Naive thymus-derived CD8-positive, alpha-beta T cell (primary cell): ENCODE results near the gene HBD. TPM values are rescaled to one million over a fixed set of nuclear protein-coding genes. Genes with fewer than 3 reads are reported as not detected.

ENCODE experiments used
- ATAC-seq, 2 donors: fragments of 150-1000 bp; cut with Tn5 transposase in 1 of 2; sonication (Bioruptor Pico), chemical (Tn5 transposase) in 1 of 2; 1 replicate in 1 of 2; 2 replicates in 1 of 2; pipeline ENCODE4 v1.10.0; 2021; ENCODE audit warnings: mild to moderate bottlenecking in 2 of 2, moderate library complexity in 2 of 2
- POLR2A ChIA-PET: fragments of 350-600 bp; sonication (Branson Sonifier 250); formaldehyde crosslinking; loops from one replicate; lab custom pipeline; 2021; ENCODE audit warnings: antibody characterized with exemption; lab: Charles Lee
- DNase-seq, 10 donors: peaks; one replicate each; pipeline versions ENCODE4 v3.0.0 to v3.0.0-alpha.2; 2020 to 2022
- H3K27ac Mint-ChIP-seq, 10 donors: one replicate each; pipeline ENCODE4 v1.8.0; 2020 to 2022; ENCODE audit warnings: mild to moderate bottlenecking in 10 of 10, mixed read lengths in 10 of 10, moderate library complexity in 4 of 10, inconsistent platforms in 1 of 10
- H3K27me3 Mint-ChIP-seq, 5 donors: one replicate each; pipeline ENCODE4 v1.8.0; 2021 to 2022; ENCODE audit warnings: mixed read lengths in 5 of 5
- H3K36me3 Mint-ChIP-seq, 3 donors: one replicate each; pipeline ENCODE4 v1.8.0; 2020 to 2022; ENCODE audit warnings: mixed read lengths in 3 of 3, mild to moderate bottlenecking in 2 of 3, inconsistent platforms in 1 of 3
- H3K4me1 Mint-ChIP-seq, 4 donors: one replicate each; pipeline ENCODE4 v1.8.0; 2021 to 2022; ENCODE audit warnings: mixed read lengths in 4 of 4
- H3K4me3 Mint-ChIP-seq, 10 donors: one replicate each; pipeline ENCODE4 v1.8.0; 2020 to 2022; ENCODE audit warnings: mild to moderate bottlenecking in 10 of 10, mixed read lengths in 10 of 10, moderate library complexity in 6 of 10, inconsistent platforms in 1 of 10
- H3K9me3 Mint-ChIP-seq, 9 donors: one replicate each; pipeline ENCODE4 v1.8.0; 2020 to 2022; ENCODE audit warnings: mixed read lengths in 9 of 9, mild to moderate bottlenecking in 3 of 9, inconsistent platforms in 1 of 9, moderate library complexity in 1 of 9
- polyA plus RNA-seq, 3 donors: library from polyadenylated mRNA; unstranded; fragments of 300-500 nt; fragmentation: Illumina TruSeq; gene quantifications; one replicate each; pipeline ENCODE4 v1.2.3, GENCODE V29; 2021
- total RNA-seq, 8 experiments: library from RNA in 2 of 8; stranded (reverse) in 2 of 8; gene quantifications; one replicate each; pipeline ENCODE4 v1.2.3 and lab custom pipeline; 2021 to 2026

Gene HBD
- total and polyA plus RNA-seq, 5 experiments from 2014 or later: not detected

DNA sequence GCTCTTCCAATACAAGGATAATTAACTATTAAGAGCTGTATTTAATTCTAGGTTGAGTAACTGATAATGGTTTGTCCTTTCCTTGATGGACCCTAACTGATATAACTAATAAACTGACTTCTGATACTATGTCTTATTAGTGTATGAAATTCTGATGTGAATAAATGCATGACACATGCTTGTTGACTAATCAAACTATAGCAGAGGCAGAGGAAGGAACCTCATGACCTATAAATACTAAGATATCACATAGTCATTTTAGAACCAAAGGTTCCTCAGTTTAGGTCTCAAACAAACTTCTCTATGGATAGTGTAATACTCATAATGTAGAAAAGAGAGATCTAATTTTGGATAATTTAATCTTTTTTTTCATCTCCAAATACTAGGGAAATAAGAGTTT, 4.8 kb upstream of the HBD start:
- no peaks in the 10 kb centered on the region for H3K9me3 Mint-ChIP-seq
- POLR2A ChIA-PET: no interaction called here

GRCh38 chr11:5238486-5238885, 4.2 kb upstream of the HBD start:
- ATAC-seq: no peak
- no peaks in the 10 kb centered on the region for H3K9me3 Mint-ChIP-seq
- no peak overlapping the region for H3K27ac Mint-ChIP-seq
- H3K27me3 Mint-ChIP-seq: peaks cover 2 to 27% (median 6%) of the 10 kb centered on the region in 5 donors
- POLR2A ChIA-PET: no interaction called here
- DNase-seq: no peak
- no peaks in the 10 kb centered on the region for H3K36me3 Mint-ChIP-seq
- H3K4me3 Mint-ChIP-seq: no peak overlapping the region
- H3K4me1 Mint-ChIP-seq: peaks cover 0 to 4% (median 1%) of the 10 kb centered on the region in 4 donors

More for the DNA sequence above, 4.8 kb upstream of the HBD start:
- Mint-ChIP-seq H3K4me1 (peaks cover 0 to 4% (median 1%) of the 10 kb centered on the region in 4 donors), H3K27ac (no peak overlapping the region), H3K27me3 (peaks cover 2 to 27% (median 6%) of the 10 kb centered on the region in 5 donors), H3K4me3 (no peak overlapping the region), H3K36me3 (no peaks in the 10 kb centered on the region)
- ATAC-seq (no peak), DNase-seq (no peak)

GRCh38 chr11:5237420-5237819, 3.1 kb upstream of the HBD start:
- no peak for DNase-seq
- H3K4me1 Mint-ChIP-seq: peaks cover 0 to 4% (median 1%) of the 10 kb centered on the region in 4 donors
- H3K27me3 Mint-ChIP-seq: peaks cover 2 to 27% (median 6%) of the 10 kb centered on the region in 5 donors
- H3K9me3 Mint-ChIP-seq: no peaks in the 10 kb centered on the region
- no peak overlapping the region for H3K27ac Mint-ChIP-seq
- H3K4me3 Mint-ChIP-seq: no peak overlapping the region
- no peak for ATAC-seq
- no peaks in the 10 kb centered on the region for H3K36me3 Mint-ChIP-seq
- POLR2A ChIA-PET: no interaction called here

GRCh38 chr11:5235364-5236095, 1.2 kb upstream of the HBD start:
- no peak overlapping the region for H3K27ac Mint-ChIP-seq
- POLR2A ChIA-PET: no interaction called here
- peaks cover 0 to 4% (median 1%) of the 10 kb centered on the region in 4 donors for H3K4me1 Mint-ChIP-seq
- peaks cover 0 to 2% (median 0%) of the 10 kb centered on the region in 9 donors for H3K9me3 Mint-ChIP-seq
- no peak overlapping the region for H3K4me3 Mint-ChIP-seq
- no peak for ATAC-seq
- peaks cover under 1 to 27% (median 8%) of the 10 kb centered on the region in 5 donors for H3K27me3 Mint-ChIP-seq
- no peaks in the 10 kb centered on the region for H3K36me3 Mint-ChIP-seq
- DNase-seq: no peak

GRCh38 chr11:5233307-5233706, 976 bp downstream of the HBD start:
- H3K36me3 Mint-ChIP-seq: no peaks in the 10 kb centered on the region
- no peak overlapping the region for H3K27ac Mint-ChIP-seq
- H3K4me3 Mint-ChIP-seq: no peak overlapping the region
- H3K4me1 Mint-ChIP-seq: peaks cover 0 to 4% (median 1%) of the 10 kb centered on the region in 4 donors
- H3K27me3 Mint-ChIP-seq: peaks cover 1 to 27% (median 8%) of the 10 kb centered on the region in 5 donors
- POLR2A ChIA-PET: no interaction called here
- no peak for DNase-seq
- peaks cover 0 to 2% (median 0%) of the 10 kb centered on the region in 9 donors for H3K9me3 Mint-ChIP-seq
- ATAC-seq: no peak

DNA sequence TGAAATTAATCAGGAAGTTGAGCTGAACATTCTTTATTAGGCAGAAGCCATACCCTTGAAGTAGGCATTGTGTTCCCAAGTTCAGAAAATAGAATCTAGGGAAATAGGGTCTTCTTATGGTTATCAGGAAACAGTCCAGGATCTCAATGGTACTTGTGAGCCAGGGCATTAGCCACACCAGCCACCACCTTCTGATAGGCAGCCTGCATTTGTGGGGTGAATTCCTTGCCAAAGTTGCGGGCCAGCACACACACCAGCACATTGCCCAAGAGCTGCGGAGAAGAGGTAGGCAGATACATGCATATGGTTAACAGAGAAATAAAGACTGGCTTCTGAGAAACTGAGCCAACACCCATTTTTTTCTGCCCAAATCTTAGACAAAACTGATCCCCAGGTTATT, 1.5 kb downstream of the HBD start:
- H3K27ac Mint-ChIP-seq: no peak overlapping the region
- no peak overlapping the region for H3K4me3 Mint-ChIP-seq
- POLR2A ChIA-PET: no interaction called here
- H3K27me3 Mint-ChIP-seq: peaks cover 1 to 25% (median 8%) of the 10 kb centered on the region in 5 donors
- DNase-seq (no peak), ATAC-seq (no peak)
- H3K9me3 Mint-ChIP-seq: peaks cover 0 to 2% (median 0%) of the 10 kb centered on the region in 9 donors
- H3K36me3 Mint-ChIP-seq: no peaks in the 10 kb centered on the region
- H3K4me1 Mint-ChIP-seq: peaks cover 0 to 4% (median 1%) of the 10 kb centered on the region in 4 donors

- Mint-ChIP-seq H3K27ac (no peak overlapping the region), H3K4me1 (peaks cover 0 to 4% (median 1%) of the 10 kb centered on the region in 4 donors), H3K36me3 (no peaks in the 10 kb centered on the region), H3K9me3 (peaks cover 0 to 2% (median 0%) of the 10 kb centered on the region in 9 donors), H3K4me3 (no peak overlapping the region), H3K27me3 (peaks cover 1 to 18% (median 4%) of the 10 kb centered on the region in 5 donors)
- POLR2A ChIA-PET: no interaction called here
- ATAC-seq (no peak), DNase-seq (no peak)
Observed at GRCh38 chr11:5232176-5232575, 2.1 kb downstream of the HBD start.

DNA sequence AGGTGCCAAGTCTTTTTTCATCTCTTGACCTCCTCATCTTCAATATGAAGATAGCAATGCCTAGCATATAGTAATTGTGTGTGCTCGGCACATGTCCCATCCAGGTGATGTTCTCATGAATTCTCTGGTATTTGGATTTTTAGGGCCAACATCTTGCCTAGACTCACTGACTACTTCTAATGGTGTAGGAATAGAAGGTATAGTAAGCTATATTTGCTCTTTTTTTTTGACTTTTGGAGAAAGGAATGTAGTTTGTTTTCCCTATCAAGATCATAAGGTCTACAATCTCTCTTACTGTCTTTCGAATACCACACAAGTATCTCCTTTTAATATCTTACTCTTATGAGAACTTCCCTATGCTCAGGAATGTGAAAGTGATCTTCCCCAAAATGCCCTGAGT, 3.2 kb downstream of the HBD start:
- POLR2A ChIA-PET: no interaction called here
- no peaks in the 10 kb centered on the region for H3K36me3 Mint-ChIP-seq
- ATAC-seq (no peak), DNase-seq (no peak)
- H3K4me1 Mint-ChIP-seq: peaks cover 0 to 4% (median 1%) of the 10 kb centered on the region in 4 donors
- H3K27me3 Mint-ChIP-seq: peaks cover 1 to 17% (median 4%) of the 10 kb centered on the region in 5 donors
- no peak overlapping the region for H3K4me3 Mint-ChIP-seq
- peaks cover 0 to 2% (median 0%) of the 10 kb centered on the region in 9 donors for H3K9me3 Mint-ChIP-seq
- no peak overlapping the region for H3K27ac Mint-ChIP-seq

DNA sequence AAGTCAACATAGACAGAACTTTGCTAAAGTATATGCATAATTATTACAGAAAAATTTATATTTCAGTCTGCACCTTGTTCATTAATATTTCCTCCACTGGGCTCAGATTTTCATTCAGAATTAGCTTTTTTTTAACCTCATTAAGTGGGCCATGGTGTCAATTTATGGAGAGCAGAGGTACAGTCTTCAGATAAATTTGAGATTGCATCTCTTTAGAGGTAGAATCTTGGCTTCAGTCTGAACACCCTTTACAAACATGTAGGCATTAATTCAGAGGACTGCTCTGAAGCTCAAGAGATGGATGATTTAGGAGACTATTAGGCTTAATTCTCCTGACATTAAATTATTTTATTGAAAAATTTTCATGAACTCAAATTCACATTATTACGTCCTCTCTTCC, 4.0 kb downstream of the HBD start:
- DNase-seq (no peak), ATAC-seq (no peak)
- H3K27ac Mint-ChIP-seq: no peak overlapping the region
- peaks cover 1 to 14% (median 2%) of the 10 kb centered on the region in 5 donors for H3K27me3 Mint-ChIP-seq
- peaks cover 0 to 4% (median 1%) of the 10 kb centered on the region in 4 donors for H3K4me1 Mint-ChIP-seq
- peaks cover 0 to 2% (median 0%) of the 10 kb centered on the region in 9 donors for H3K9me3 Mint-ChIP-seq
- H3K36me3 Mint-ChIP-seq: no peaks in the 10 kb centered on the region
- POLR2A ChIA-PET: no interaction called here
- H3K4me3 Mint-ChIP-seq: no peak overlapping the region

DNA sequence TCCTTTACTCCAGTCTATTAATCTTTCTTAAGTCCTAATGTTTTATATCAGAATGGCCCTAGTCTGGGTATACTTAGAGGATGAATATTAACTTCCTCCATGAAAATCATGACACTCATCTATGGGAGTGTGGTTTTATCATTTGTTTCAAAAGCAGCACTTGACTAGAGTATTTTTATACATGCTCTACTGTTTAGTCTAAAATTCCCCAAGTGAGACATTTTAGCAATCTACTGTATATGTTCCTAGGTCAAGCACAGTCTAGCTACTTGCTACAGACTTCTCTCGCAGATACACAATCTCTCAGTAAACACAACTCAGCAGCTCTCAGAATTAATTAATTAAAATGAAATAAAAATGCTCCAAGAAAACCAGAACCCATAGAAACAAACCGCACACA, 4.5 kb downstream of the HBD start:
- H3K27me3 Mint-ChIP-seq: peaks cover under 1 to 14% (median 3%) of the 10 kb centered on the region in 5 donors
- POLR2A ChIA-PET: no interaction called here
- no peak for ATAC-seq
- H3K36me3 Mint-ChIP-seq: no peaks in the 10 kb centered on the region
- H3K4me3 Mint-ChIP-seq: no peak overlapping the region
- peaks cover 0 to 2% (median 0%) of the 10 kb centered on the region in 9 donors for H3K9me3 Mint-ChIP-seq
- H3K27ac Mint-ChIP-seq: no peak overlapping the region
- H3K4me1 Mint-ChIP-seq: peaks cover 0 to 4% (median 1%) of the 10 kb centered on the region in 4 donors
- DNase-seq: no peak

DNA sequence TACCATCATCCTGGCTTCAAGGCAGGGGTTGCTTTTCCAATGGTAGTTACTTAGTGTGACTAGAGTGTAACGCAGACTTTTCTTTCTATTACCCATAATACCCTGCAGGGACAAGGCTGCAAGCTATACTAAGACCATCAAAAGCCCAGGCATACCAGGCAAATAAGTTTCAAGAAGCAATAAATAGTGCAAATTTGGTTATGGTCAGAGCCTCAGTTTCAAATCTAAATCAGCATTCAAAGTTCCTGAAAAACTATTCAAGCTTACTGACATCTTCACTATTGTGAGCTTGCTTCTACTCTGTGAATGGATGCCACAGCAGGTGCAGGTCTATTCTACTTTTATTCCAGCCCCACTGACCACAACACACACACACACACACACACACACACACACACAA, 4.9 kb downstream of the HBD start:
- DNase-seq: no peak
- peaks cover 0 to under 1% (median under 1%) of the 10 kb centered on the region in 4 donors for H3K4me1 Mint-ChIP-seq
- H3K27me3 Mint-ChIP-seq: peaks cover 0 to 17% (median 3%) of the 10 kb centered on the region in 5 donors
- ATAC-seq: no peak
- no peak overlapping the region for H3K4me3 Mint-ChIP-seq
- H3K9me3 Mint-ChIP-seq: peaks cover 0 to 2% (median 0%) of the 10 kb centered on the region in 9 donors
- POLR2A ChIA-PET: no interaction called here
- H3K27ac Mint-ChIP-seq: no peak overlapping the region
- no peaks in the 10 kb centered on the region for H3K36me3 Mint-ChIP-seq

GRCh38 chr11:5228124-5228523, 6.2 kb downstream of the HBD start:
- H3K27me3 Mint-ChIP-seq: peaks cover 0 to 17% (median 3%) of the 10 kb centered on the region in 5 donors
- no peak for DNase-seq
- H3K9me3 Mint-ChIP-seq: peaks cover 0 to 2% (median 0%) of the 10 kb centered on the region in 9 donors
- no peak for ATAC-seq
- POLR2A ChIA-PET: no interaction called here
- H3K36me3 Mint-ChIP-seq: no peaks in the 10 kb centered on the region
- H3K27ac Mint-ChIP-seq: no peak overlapping the region
- no peaks in the 10 kb centered on the region for H3K4me1 Mint-ChIP-seq
- no peak overlapping the region for H3K4me3 Mint-ChIP-seq

DNA sequence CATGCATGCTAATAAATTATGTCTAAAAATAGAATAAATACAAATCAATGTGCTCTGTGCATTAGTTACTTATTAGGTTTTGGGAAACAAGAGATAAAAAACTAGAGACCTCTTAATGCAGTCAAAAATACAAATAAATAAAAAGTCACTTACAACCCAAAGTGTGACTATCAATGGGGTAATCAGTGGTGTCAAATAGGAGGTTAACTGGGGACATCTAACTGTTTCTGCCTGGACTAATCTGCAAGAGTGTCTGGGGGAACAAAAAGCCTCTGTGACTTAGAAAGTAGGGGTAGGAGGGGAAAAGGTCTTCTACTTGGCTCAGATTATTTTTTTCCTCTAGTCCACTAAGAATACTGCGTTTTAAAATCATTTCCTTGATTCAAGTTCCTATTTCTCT, 6.6 kb downstream of the HBD start:
- no peak overlapping the region for H3K4me3 Mint-ChIP-seq
- POLR2A ChIA-PET: no interaction called here

More for the DNA sequence above, 6.6 kb downstream of the HBD start:
- Mint-ChIP-seq H3K9me3 (peaks cover 0 to 2% (median 0%) of the 10 kb centered on the region in 9 donors), H3K4me1 (no peaks in the 10 kb centered on the region), H3K36me3 (no peaks in the 10 kb centered on the region), H3K27me3 (peaks cover 0 to 16% (median 3%) of the 10 kb centered on the region in 5 donors), H3K27ac (no peak overlapping the region)
- DNase-seq (no peak), ATAC-seq (no peak)
